Measurements from ENCODE around the gene CASTOR1. TPM values are rescaled to one million over a fixed set of nuclear protein-coding genes. Genes with fewer than 3 reads are reported as not detected.

The CASTOR1 gene
- total RNA-seq, 2 donors from 2014 or later = 7.5 to 22.6 TPM

Other genes with a start within 250 kb of the CASTOR1 start
- gene HORMAD2, start 209.0 kb downstream of the CASTOR1 start, total RNA-seq = not detected
- gene LIF, start 42.7 kb downstream of the CASTOR1 start, total RNA-seq = 10 to 100 TPM in 1 of 2 donors, 1 to 10 TPM in 1; 1.4 to 11.3 TPM
- 10 to 100 TPM in 1 of 2 donors, 1 to 10 TPM in 1; 3.5 to 27.1 TPM for gene OSM, start 22.7 kb downstream of the CASTOR1 start, total RNA-seq
- gene TBC1D10A, start 37.4 kb upstream of the CASTOR1 start, total RNA-seq = 10 to 100 TPM; 31.5 to 54.2 TPM
- gene SF3A1, start 67.4 kb upstream of the CASTOR1 start, total RNA-seq = 10 to 100 TPM; 56.7 to 77.0 TPM
- gene CCDC157, start 67.5 kb upstream of the CASTOR1 start, total RNA-seq = 1 to 10 TPM in 1 of 2 donors, under 1 TPM in 1; 0.27 to 2.9 TPM
- 10 to 100 TPM; 11.4 to 11.6 TPM for gene RNF215, start 97.9 kb upstream of the CASTOR1 start, total RNA-seq
- 10 to 100 TPM in 1 of 2 donors, 1 to 10 TPM in 1; 6.4 to 18.3 TPM for gene SEC14L2, start 107.5 kb upstream of the CASTOR1 start, total RNA-seq
- 1 to 10 TPM; 1.9 to 6.4 TPM for gene MTFP1, start 136.3 kb upstream of the CASTOR1 start, total RNA-seq
- not detected for gene SEC14L3, start 182.5 kb upstream of the CASTOR1 start, total RNA-seq
- not detected for gene SEC14L4, start 216.2 kb upstream of the CASTOR1 start, total RNA-seq